ENCODE data around the gene JMJD7.

DNA sequence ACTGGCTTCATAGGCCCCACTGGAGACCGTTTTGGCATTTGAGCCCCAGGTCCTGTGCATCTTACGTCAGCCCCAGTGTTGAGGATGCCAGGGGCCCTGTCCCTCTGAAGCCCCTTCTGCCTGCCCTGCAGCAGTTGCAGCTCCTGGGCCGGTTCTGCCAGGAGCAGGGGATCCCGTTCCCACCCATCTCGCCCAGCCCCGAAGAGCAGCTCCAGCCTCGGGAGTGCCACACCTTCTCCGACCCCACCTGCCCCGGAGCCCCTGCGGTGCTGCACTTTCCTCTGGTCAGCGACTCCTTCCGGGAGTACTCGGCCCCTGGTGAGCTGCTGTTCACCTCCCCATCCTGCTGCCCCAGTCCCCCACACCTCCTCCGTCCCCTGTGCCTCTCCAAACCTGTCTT is 19.3 kb downstream of the JMJD7 start:
- TF ChIP-seq, protein P1, sequence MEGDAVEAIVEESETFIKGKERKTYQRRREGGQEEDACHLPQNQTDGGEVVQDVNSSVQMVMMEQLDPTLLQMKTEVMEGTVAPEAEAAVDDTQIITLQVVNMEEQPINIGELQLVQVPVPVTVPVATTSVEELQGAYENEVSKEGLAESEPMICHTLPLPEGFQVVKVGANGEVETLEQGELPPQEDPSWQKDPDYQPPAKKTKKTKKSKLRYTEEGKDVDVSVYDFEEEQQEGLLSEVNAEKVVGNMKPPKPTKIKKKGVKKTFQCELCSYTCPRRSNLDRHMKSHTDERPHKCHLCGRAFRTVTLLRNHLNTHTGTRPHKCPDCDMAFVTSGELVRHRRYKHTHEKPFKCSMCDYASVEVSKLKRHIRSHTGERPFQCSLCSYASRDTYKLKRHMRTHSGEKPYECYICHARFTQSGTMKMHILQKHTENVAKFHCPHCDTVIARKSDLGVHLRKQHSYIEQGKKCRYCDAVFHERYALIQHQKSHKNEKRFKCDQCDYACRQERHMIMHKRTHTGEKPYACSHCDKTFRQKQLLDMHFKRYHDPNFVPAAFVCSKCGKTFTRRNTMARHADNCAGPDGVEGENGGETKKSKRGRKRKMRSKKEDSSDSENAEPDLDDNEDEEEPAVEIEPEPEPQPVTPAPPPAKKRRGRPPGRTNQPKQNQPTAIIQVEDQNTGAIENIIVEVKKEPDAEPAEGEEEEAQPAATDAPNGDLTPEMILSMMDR (IDR thresholded peaks at IDR 0.05): no peak
- TF ChIP-seq EZH2 (IDR thresholded peaks at IDR 0.05; ENCODE audit: borderline replicate concordance, insufficient read depth, low read depth, low read length, poor library complexity, severe bottlenecking): no peak

Data from B cell (primary cell).